Heart left ventricle (tissue), 16 donors: ENCODE data around the gene THAP6. TPM values are rescaled to one million over a fixed set of nuclear protein-coding genes. Genes with fewer than 3 reads are reported as not detected.
"Not testable (repeated sequence)": the region's sequence is repeated elsewhere in the genome, so short reads cannot be mapped to it uniquely, and the experiment has no call there.

ENCODE experiments used
- ATAC-seq, 4 donors: fragments of 200-7000 bp; cut with Tn5 transposase; one replicate each; pipeline ENCODE4 v1.9.1; 2020 to 2022; ENCODE audit warnings: moderate library complexity in 4 of 4, mild to moderate bottlenecking in 3 of 4, moderate number of reproducible peaks in 1 of 4
- DNase-seq, 5 donors: peaks; one replicate each; pipeline ENCODE4 v3.0.0-alpha.2; 2020
- H3K27ac ChIP-seq, 12 donors: fragments of 200-600 bp; sonication (generic) in 4 of 12; one replicate each; pipeline versions ENCODE4 v1.5.0 to v1.8.0; 2016 to 2022; ENCODE audit warnings: mild to moderate bottlenecking in 2 of 12
- H3K27me3 ChIP-seq, 9 donors: fragments of 200-600 bp; sonication (generic) in 2 of 9; one replicate each; pipeline versions ENCODE4 v1.5.1 to v1.8.0; 2016 to 2022; ENCODE audit warnings: mild to moderate bottlenecking in 3 of 9
- H3K36me3 ChIP-seq, 9 donors: fragments of 200-600 bp; sonication (generic) in 2 of 9; one replicate each; pipeline versions ENCODE4 v1.5.0 to v1.8.0; 2018 to 2022; ENCODE audit warnings: mild to moderate bottlenecking in 2 of 9
- H3K4me1 ChIP-seq, 12 donors: fragments of 200-600 bp; sonication (generic) in 4 of 12; one replicate each; pipeline versions ENCODE4 v1.5.0 to v1.8.0; 2016 to 2022; ENCODE audit warnings: mild to moderate bottlenecking in 3 of 12
- H3K4me3 ChIP-seq, 12 donors: fragments of 200-600 bp; sonication (generic) in 4 of 12; one replicate each; pipeline versions ENCODE4 v1.5.0 to v1.8.0; 2017 to 2022; ENCODE audit warnings: mild to moderate bottlenecking in 9 of 12, moderate library complexity in 4 of 12
- H3K9me3 ChIP-seq, 12 donors: fragments of 200-600 bp; sonication (generic) in 4 of 12; one replicate each; pipeline versions ENCODE4 v1.5.0 to v1.8.0; 2016 to 2022; ENCODE audit warnings: mild to moderate bottlenecking in 1 of 12
- POLR2A ChIP-seq, 2 donors: fragments of 450-650 bp; IDR thresholded peaks; one replicate each; pipeline ENCODE4 v1.6.1; 2017; ENCODE audit warnings: antibody characterized with exemption in 2 of 2, mild to moderate bottlenecking in 2 of 2, moderate library complexity in 2 of 2
- WGBS, 4 donors: extraction: QIAGEN DNeasy Blood & Tissue Kit in 2 of 4; methylation state at CpG; one replicate each; pipeline versions ENCODE4 v1.1.5 to v1.1.7; 2013 to 2018; 5-methylcytosine and 5-hydroxymethylcytosine counted together
- intact Hi-C, 10 donors: fragments of 100-400 bp; cut with DNase I; formaldehyde crosslinking; loops; one replicate each; pipeline versions ENCODE4 v1.11.1 to v1.14.2; 2022
- polyA plus RNA-seq, 2 donors: library from polyadenylated mRNA; stranded (reverse); fragments of 200-250 nt; gene quantifications; one replicate each; pipeline ENCODE4 v1.2.3, GENCODE V29; 2013
- total RNA-seq, 9 donors: library from RNA; depleted of rRNA in 2 of 9; stranded (reverse); fragments of >200 nt in 2 of 9; fragmentation: NEBNext Ultra II Directional in 3 of 9; extraction: Animal tissue kit (Norgen Biotek cat#: 25700) in 3 of 9; gene quantifications; one replicate each; pipeline versions ENCODE4 v1.1.0 to v1.2.4, GENCODE V29; 2016 to 2023
- TF ChIP-seq, protein P1 (sequence below), 12 donors: fragments of 200-600 bp; sonication (generic) in 4 of 12; IDR thresholded peaks; one replicate each; pipeline versions ENCODE4 v1.5.0 to v1.8.0; 2018 to 2022; ENCODE audit warnings: antibody characterized with exemption in 12 of 12, mild to moderate bottlenecking in 5 of 12
- donor health status: ischemic (EF 13 %, LVEDD 7.1; RV severe dilation, severe dysfunction).
- donor health status: healthy with polysubstance abuse.
- donor health status: DM: no; HTN: yes; CAD: no.
- donor health status: DM: no; HTN: no; CAD: no.
- donor health status: ischemic (EF 25% LVEDD 6.9; RV normal size, moderate dysfunction).
- donor health status: ischemic (EF 25% LVEDD 5.7; RV mildly dilated, moderate dysfunction).
- donor health status: healthy.
- donor health status: DM: yes; HTN: yes; CAD: no.
- donor health status: ischemic (EF 35%, LVEDD 5.7; RV mildly dilated, moderate dysfunction).
- donor health status: nonischemic (EF 11% LVEDD 7.7; RV severe dilation, severe dysfunction).
- donor health status: DM: yes; HTN: yes; CAD: no.
- donor health status: PGD.
- donor health status: ischemic (EF 29% LVEDD 5.4; RV normal size, mild dysfunction).
- donor health status: nonischemic (EF 23%, LVEDD 6.1; RV moderate dilation, normal function).

Gene THAP6
- total and polyA plus RNA-seq, 11 donors: 6.5 to 22.6 (median 15.3) TPM

DNA sequence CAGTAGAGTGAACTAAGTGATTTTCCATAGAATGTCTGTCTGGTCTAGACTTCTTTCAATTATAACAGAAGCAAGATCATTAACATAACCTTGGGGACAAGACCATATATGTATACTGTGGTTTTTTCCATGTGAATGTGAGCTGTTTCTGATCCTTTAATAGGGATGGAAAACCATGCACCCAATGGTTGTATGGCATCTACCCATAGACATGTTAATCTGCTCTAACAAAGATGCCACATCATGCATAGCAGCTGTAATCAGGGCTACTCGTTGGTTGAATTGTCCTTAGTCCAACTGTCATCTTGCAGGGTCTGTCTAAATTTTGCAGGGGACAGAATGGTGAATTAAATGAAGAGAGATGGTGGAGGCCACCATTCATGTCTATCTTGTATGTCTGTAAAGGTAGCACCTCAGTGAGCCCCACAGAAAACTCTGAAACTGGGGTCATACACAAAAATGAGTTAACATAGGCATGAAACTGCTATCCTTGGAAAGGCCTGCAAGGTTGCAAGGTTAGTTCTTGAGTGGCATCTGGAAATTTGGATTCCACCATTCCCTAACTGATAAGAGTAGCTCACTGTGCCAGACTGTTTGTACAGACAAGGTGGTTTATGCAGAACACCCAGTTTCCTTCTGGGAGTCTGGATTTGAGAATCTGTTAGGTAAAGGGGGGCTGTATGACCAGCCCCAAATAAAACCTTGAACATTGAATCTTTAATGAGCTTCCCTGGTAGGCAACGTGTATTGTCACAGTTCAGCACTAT, 16.5 kb downstream of the THAP6 start:
- Histone ChIP-seq H3K36me3 (peaks cover 0 to 72% (median 57%) of the 10 kb centered on the region in 9 donors), H3K4me1 (peaks cover 0 to 7% (median 0%) of the 10 kb centered on the region in 12 donors), H3K27ac (no peak overlapping the region), H3K9me3 (peaks cover 0 to 14% (median 0%) of the 10 kb centered on the region in 12 donors), H3K27me3 (no peaks in the 10 kb centered on the region), H3K4me3 (no peak overlapping the region)
- 71 to 79% (median 76%) methylated on average over 2 of the region's 2 CpGs for WGBS, 4 donors
- DNase-seq (no peak), ATAC-seq (peak in 1 of 4 donors; percentile 36)
- intact Hi-C loops: no loop called here
- no peak for TF ChIP-seq POLR2A (IDR thresholded peaks at IDR 0.05)
- TF ChIP-seq, protein P1, sequence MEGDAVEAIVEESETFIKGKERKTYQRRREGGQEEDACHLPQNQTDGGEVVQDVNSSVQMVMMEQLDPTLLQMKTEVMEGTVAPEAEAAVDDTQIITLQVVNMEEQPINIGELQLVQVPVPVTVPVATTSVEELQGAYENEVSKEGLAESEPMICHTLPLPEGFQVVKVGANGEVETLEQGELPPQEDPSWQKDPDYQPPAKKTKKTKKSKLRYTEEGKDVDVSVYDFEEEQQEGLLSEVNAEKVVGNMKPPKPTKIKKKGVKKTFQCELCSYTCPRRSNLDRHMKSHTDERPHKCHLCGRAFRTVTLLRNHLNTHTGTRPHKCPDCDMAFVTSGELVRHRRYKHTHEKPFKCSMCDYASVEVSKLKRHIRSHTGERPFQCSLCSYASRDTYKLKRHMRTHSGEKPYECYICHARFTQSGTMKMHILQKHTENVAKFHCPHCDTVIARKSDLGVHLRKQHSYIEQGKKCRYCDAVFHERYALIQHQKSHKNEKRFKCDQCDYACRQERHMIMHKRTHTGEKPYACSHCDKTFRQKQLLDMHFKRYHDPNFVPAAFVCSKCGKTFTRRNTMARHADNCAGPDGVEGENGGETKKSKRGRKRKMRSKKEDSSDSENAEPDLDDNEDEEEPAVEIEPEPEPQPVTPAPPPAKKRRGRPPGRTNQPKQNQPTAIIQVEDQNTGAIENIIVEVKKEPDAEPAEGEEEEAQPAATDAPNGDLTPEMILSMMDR (IDR thresholded peaks at IDR 0.05): no peak

DNA sequence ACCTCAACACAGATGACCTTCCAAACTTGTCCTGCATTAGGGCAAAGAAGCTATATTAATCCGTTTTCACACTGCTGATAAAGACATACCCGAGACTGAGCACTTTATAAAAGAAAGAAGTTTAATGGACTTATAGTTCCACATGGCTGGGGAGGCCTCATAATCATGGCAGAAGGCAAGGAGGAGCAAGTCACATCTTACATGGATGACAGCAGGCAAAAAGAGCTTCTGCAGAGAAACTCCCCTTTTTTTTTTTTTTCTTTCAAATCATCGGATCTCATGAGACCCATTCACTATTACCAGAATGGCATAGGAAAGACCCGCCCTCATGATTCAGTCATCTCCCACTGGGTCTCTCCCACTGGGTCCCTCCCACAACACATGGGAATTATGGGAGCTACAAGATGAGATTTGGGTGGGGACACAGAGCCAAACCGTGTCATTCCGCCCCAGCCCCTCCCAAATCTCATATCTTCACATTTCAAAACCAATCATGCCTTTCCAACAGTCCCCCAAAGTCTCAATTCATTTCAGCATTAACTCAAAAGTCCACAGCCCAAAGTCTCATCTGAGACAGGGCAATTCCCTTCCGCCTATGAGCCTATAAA, 17.4 kb downstream of the THAP6 start:
- 89 to 94% (median 91%) methylated on average over 7 of the region's 7 CpGs for WGBS, 4 donors
- ATAC-seq, H3K4me1 ChIP-seq, DNase-seq, H3K4me3 ChIP-seq, intact Hi-C loops, H3K27ac ChIP-seq, H3K27me3 ChIP-seq: not testable (repeated sequence)
- H3K9me3 ChIP-seq: peaks cover 0 to 14% (median 0%) of the 10 kb centered on the region in 12 donors
- H3K36me3 ChIP-seq: peaks cover 0 to 63% (median 48%) of the 10 kb centered on the region in 9 donors

GRCh38 chr4:75533339-75533887, 19.1 kb downstream of the THAP6 start:
- DNase-seq, intact Hi-C loops, H3K27ac ChIP-seq, H3K27me3 ChIP-seq, H3K4me3 ChIP-seq, H3K4me1 ChIP-seq, ATAC-seq: not testable (repeated sequence)
- H3K36me3 ChIP-seq: peaks cover 0 to 46% (median 30%) of the 10 kb centered on the region in 9 donors
- 96 to 99% (median 97%) methylated on average over 4 of the region's 4 CpGs for WGBS, 4 donors
- peaks cover 0 to 14% (median 0%) of the 10 kb centered on the region in 12 donors for H3K9me3 ChIP-seq

GRCh38 chr4:75533926-75534325, 19.7 kb downstream of the THAP6 start:
- H3K27me3 ChIP-seq: not testable (repeated sequence)

GRCh38 chr4:75537308-75537707, 23.0 kb downstream of the THAP6 start:
- H3K4me1 ChIP-seq, H3K4me3 ChIP-seq, intact Hi-C loops, DNase-seq, H3K27me3 ChIP-seq, H3K27ac ChIP-seq, ATAC-seq: not testable (repeated sequence)
- Histone ChIP-seq H3K9me3 (peaks cover 0 to 13% (median 0%) of the 10 kb centered on the region in 12 donors), H3K36me3 (peaks cover 0 to 33% (median 11%) of the 10 kb centered on the region in 9 donors)
- WGBS, 4 donors: 88 to 90% (median 89%) methylated on average over 6 of the region's 6 CpGs

More at GRCh38 chr4:75533926-75534325, 19.7 kb downstream of the THAP6 start:
- DNase-seq, ATAC-seq, H3K4me3 ChIP-seq, intact Hi-C loops, H3K4me1 ChIP-seq, H3K27ac ChIP-seq: not testable (repeated sequence)
- Histone ChIP-seq H3K9me3 (peaks cover 0 to 14% (median 0%) of the 10 kb centered on the region in 12 donors), H3K36me3 (peaks cover 0 to 40% (median 25%) of the 10 kb centered on the region in 9 donors)

DNA sequence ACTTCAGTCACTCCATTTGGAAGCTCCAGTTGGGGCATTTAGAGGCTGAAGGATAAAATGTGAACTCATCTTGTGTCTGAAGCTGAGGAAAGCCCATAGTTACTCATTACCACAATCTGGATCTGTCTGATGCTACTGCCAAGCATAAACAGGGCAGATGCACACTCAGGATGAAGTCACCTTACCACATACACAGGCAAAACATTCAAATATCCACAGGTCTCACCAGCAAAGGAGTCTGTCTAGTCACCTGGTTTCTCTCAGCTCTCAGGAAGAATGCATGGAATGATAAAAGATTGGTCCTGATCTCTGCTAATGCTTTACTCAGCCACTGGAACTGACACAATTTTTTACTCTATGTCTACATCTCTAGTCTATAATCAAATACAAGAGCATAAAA, 28.6 kb downstream of the THAP6 start:
- no peaks in the 10 kb centered on the region for H3K27me3 ChIP-seq
- no peak overlapping the region for H3K27ac ChIP-seq
- TF ChIP-seq, protein P1 (IDR thresholded peaks at IDR 0.05): no peak
- TF ChIP-seq POLR2A (IDR thresholded peaks at IDR 0.05): no peak
- H3K36me3 ChIP-seq: peaks cover 0 to 51% (median 20%) of the 10 kb centered on the region in 9 donors
- no peaks in the 10 kb centered on the region for H3K9me3 ChIP-seq
- no peak for DNase-seq
- intact Hi-C loops: no loop called here
- H3K4me1 ChIP-seq: no peaks in the 10 kb centered on the region
- no peak for ATAC-seq
- no peak overlapping the region for H3K4me3 ChIP-seq

DNA sequence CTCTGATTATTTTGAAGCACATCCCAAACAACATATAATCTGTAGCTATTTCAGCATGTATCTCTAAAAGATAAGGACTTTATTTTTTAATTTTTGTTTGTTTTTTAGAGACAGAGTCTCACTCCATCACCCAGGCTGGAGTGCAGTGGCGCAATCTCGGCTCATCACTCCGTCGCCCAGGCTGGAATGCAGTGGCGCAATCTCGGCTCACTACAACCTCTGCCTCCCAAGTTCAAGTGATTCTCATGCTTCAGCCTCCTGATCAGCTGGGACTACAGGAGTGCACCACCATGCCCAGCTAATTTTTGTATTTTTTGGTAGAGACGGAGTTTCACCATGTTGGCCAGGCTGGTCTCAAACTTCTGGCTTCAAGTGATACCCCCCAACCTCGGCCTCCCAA, 29.9 kb downstream of the THAP6 start:
- H3K27ac ChIP-seq, ATAC-seq, intact Hi-C loops, DNase-seq, H3K4me1 ChIP-seq, H3K27me3 ChIP-seq, H3K9me3 ChIP-seq, H3K4me3 ChIP-seq: not testable (repeated sequence)
- 94 to 95% (median 94%) methylated on average over 8 of the region's 8 CpGs for WGBS, 4 donors
- H3K36me3 ChIP-seq: peaks cover 0 to 44% (median 13%) of the 10 kb centered on the region in 9 donors
